Epithelial cell of proximal tubule (primary cell): Measurements from ENCODE around the gene RASGEF1C. TPM values are rescaled to one million over a fixed set of nuclear protein-coding genes. Genes with fewer than 3 reads are reported as not detected.

Experiments
- DNase-seq: peaks from one replicate; pipeline ENCODE4 v3.0.0-alpha.2; 2011; ENCODE audit warnings: low read depth
- H3K4me3 ChIP-seq: 2 replicates; pipeline ENCODE4 v1.5.1; 2011; ENCODE audit warnings: low read depth, mild to moderate bottlenecking, low read length
- CTCF ChIP-seq: conservative IDR thresholded peaks from 2 replicates; pipeline ENCODE4 v1.5.1; 2012; ENCODE audit warnings: low read depth, mild to moderate bottlenecking, low read length
- total RNA-seq: library from RNA; depleted of rRNA; stranded (reverse); fragments of >200 nt; gene quantifications from 2 replicates; pipeline ENCODE4 v1.2.3, GENCODE V29; 2015

The RASGEF1C gene
- total RNA-seq, 1 donor from 2014 or later: not detected

GRCh38 chr5:180071531-180072255, 137.3 kb downstream of the RASGEF1C start, which contains the start of gene RNF130:
RNF130 (minus strand) TSS chr5:180071759; CDS start chr5:180071702, 57 bp downstream.
- DNase-seq: peak; percentile 7
- H3K4me3 ChIP-seq: peak within 1 kb of the TSS; percentile 73
- no peak for TF ChIP-seq CTCF

GRCh38 chr5:180070756-180071530, 138.1 kb downstream of the RASGEF1C start:
- TF ChIP-seq CTCF: no peak
- DNase-seq: peak; percentile 29
- H3K4me3 ChIP-seq: peak overlapping the region; percentile 73

GRCh38 chr5:180069589-180070247, 139.3 kb downstream of the RASGEF1C start:
- peak overlapping the region; percentile 73 for H3K4me3 ChIP-seq
- no peak for TF ChIP-seq CTCF
- no peak for DNase-seq

GRCh38 chr5:180068519-180069090, 140.4 kb downstream of the RASGEF1C start:
- DNase-seq: no peak
- no peak for TF ChIP-seq CTCF
- H3K4me3 ChIP-seq: no peak overlapping the region

GRCh38 chr5:180067986-180068385, 141.0 kb downstream of the RASGEF1C start:
- H3K4me3 ChIP-seq: no peak overlapping the region
- no peak for DNase-seq
- no peak for TF ChIP-seq CTCF

GRCh38 chr5:180060192-180060591, 148.8 kb downstream of the RASGEF1C start:
- no peak overlapping the region for H3K4me3 ChIP-seq
- no peak for TF ChIP-seq CTCF
- DNase-seq: no peak
